ENCODE results near the gene CIT.

Gene CIT

GRCh38 chr12:119718141-119718540, 159.0 kb downstream of the CIT start:
- DNase-seq (ENCODE audit: low read depth): no peak
- H3K4me3 ChIP-seq (replicated peaks; ENCODE audit: low read depth, low read length): no peak overlapping the region
- no peak for TF ChIP-seq CTCF (IDR thresholded peaks at IDR 0.05; ENCODE audit: low read length, missing control alignments)

DNA sequence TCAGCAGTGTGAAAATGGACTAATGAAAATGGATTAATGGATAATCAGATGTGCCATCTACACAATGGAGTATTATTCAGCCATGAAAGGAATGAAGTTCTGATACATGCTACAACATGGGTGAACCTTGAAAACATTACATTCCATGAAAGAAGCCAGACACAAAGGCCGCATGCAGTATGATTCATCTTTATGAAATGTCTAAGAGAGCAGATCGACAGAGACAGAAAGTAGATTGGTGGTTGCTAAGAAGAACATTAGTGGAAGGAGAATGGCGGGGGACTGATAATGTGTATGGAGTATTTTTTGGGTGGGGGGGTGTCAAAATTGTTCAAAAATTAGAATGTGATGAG, 161.9 kb downstream of the CIT start:
- H3K4me3 ChIP-seq (replicated peaks; ENCODE audit: low read depth, low read length): no peak overlapping the region
- TF ChIP-seq CTCF (IDR thresholded peaks at IDR 0.05; ENCODE audit: low read length, missing control alignments): no peak
- peak; percentile 31 for DNase-seq (ENCODE audit: low read depth)

DNA sequence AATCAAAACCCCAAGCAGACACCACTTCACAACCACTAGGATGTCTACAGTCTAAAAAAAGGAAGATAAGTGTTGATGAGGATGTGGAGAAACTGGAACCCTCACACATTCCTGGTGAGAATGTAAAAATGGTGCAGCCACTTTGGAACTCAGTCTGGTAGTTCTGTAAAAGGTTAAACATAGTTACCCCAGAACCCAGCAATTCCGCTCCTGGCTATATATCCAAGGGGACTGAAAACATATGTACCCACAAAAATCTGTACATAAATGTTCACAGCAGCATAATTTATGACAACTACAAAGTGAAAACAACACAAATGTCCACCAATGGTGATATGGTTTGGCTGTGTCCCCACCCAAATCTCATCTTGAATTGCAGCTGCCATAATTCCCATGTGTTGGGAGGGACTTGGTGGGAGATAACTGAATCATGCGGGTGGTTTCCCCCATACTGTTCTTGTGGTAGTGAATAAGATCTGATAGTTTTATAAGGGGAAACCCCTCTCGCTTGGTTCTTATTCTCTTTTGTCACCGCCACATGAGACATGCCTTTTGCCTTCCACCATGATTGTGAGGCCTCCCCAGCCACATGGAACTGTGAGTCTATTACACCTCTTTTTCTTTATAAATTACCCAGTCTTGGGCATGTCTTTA, 162.4 kb downstream of the CIT start:
- DNase-seq (ENCODE audit: low read depth): no peak
- TF ChIP-seq CTCF (IDR thresholded peaks at IDR 0.05; ENCODE audit: low read length, missing control alignments): no peak

DNA sequence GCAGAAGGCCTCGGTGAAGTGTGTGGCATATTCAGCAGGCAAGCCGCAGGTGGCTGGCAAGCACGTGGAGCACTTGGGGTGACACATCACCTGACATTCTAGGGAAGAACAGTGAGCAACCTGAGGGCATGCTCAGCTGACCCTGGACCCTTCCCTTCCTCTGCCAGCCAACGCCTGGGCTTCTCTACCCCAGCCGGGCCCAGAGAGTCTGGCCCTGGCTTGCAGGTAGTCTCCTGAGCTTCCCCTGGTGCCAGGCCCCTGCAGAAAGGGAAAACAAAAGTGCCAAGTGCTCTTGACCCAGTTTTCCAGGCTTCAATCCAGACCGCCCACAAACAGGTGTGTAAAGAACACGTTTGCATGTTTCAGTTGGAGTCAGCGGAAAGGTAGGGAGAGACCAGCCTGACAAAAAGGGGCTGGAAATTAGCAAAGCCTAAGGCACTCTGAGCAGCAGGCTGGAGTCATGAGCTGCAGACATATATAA, 163.5 kb downstream of the CIT start:
- no peak for TF ChIP-seq CTCF (IDR thresholded peaks at IDR 0.05; ENCODE audit: low read length, missing control alignments)
- DNase-seq (ENCODE audit: low read depth): no peak
- H3K4me3 ChIP-seq (replicated peaks; ENCODE audit: low read depth, low read length): no peak overlapping the region

More for the DNA sequence above, 162.4 kb downstream of the CIT start:
- no peak overlapping the region for H3K4me3 ChIP-seq (replicated peaks; ENCODE audit: low read depth, low read length)

DNA sequence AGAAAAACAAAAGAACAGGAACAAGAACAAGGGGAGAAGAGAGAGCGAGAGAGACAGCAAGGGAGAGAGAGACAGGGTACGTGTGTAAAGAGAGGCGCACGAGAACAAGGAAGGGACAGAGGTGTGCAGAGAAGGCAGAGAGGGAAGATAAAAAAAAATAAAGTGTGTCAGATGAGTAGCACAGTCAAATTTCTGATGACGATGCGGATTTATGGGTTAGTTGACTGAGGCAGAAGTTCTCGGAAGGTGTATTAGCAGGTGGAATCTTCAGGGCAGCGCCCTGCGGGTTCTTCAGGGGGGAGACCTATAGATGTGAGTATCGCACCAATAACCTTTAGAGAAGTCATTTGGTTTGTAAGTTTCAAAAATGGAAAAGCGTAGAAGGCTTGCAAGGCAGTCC, 164.4 kb downstream of the CIT start:
- no peak overlapping the region for H3K4me3 ChIP-seq (replicated peaks; ENCODE audit: low read depth, low read length)
- no peak for DNase-seq (ENCODE audit: low read depth)
- TF ChIP-seq CTCF (IDR thresholded peaks at IDR 0.05; ENCODE audit: low read length, missing control alignments): no peak

GRCh38 chr12:119711693-119712092, 165.4 kb downstream of the CIT start:
- H3K4me3 ChIP-seq (replicated peaks; ENCODE audit: low read depth, low read length): no peak overlapping the region
- TF ChIP-seq CTCF (IDR thresholded peaks at IDR 0.05; ENCODE audit: low read length, missing control alignments): no peak
- DNase-seq (ENCODE audit: low read depth): no peak

GRCh38 chr12:119710965-119711551, 166.1 kb downstream of the CIT start:
- no peak for TF ChIP-seq CTCF (IDR thresholded peaks at IDR 0.05; ENCODE audit: low read length, missing control alignments)
- no peak for DNase-seq (ENCODE audit: low read depth)
- H3K4me3 ChIP-seq (replicated peaks; ENCODE audit: low read depth, low read length): no peak overlapping the region
